ENCODE measurements around the gene FUT7. TPM values are rescaled to one million over a fixed set of nuclear protein-coding genes. Genes with fewer than 3 reads are reported as not detected.

FUT7 gene
- total RNA-seq, 1 donor from 2014 or later = not detected

GRCh38 chr9:137074657-137075274 lies 42.9 kb upstream of the FUT7 start:
- Histone ChIP-seq H3K4me3 (ENCODE audit: low read length in 3 of 3) (no peak overlapping the region), H3K27me3 (ENCODE audit: control insufficient read depth in 3 of 3, insufficient read depth in 3 of 3, low read length in 3 of 3) (peaks cover 0 to 12% (median 3%) of the 10 kb centered on the region in 3 donors), H3K27ac (ENCODE audit: low read depth, low read length) (no peak overlapping the region), H3K4me1 (ENCODE audit: control insufficient read depth in 3 of 3, insufficient read depth in 3 of 3, low read length in 3 of 3) (peaks cover 14 to 24% (median 23%) of the 10 kb centered on the region in 3 donors), H3K36me3 (ENCODE audit: control insufficient read depth in 3 of 3, insufficient read depth in 3 of 3, low read length in 3 of 3) (peaks cover 4 to 5% (median 5%) of the 10 kb centered on the region in 3 donors), H3K9ac (ENCODE audit: low read depth in 1 of 3, low read length in 3 of 3) (no peak overlapping the region), H3K9me3 (ENCODE audit: control insufficient read depth in 3 of 3, low read length in 3 of 3) (no peaks in the 10 kb centered on the region)

- no peaks in the 10 kb centered on the region for H3K9me3 ChIP-seq (ENCODE audit: control insufficient read depth in 3 of 3, low read length in 3 of 3)
- peaks cover 4 to 13% (median 7%) of the 10 kb centered on the region in 3 donors for H3K27me3 ChIP-seq (ENCODE audit: control insufficient read depth in 3 of 3, insufficient read depth in 3 of 3, low read length in 3 of 3)
- no peak overlapping the region for H3K27ac ChIP-seq (ENCODE audit: low read depth, low read length)
- no peaks in the 10 kb centered on the region for H3K36me3 ChIP-seq (ENCODE audit: control insufficient read depth in 3 of 3, insufficient read depth in 3 of 3, low read length in 3 of 3)
- H3K4me3 ChIP-seq (ENCODE audit: low read length in 3 of 3) = no peak overlapping the region
- H3K4me1 ChIP-seq (ENCODE audit: control insufficient read depth in 3 of 3, insufficient read depth in 3 of 3, low read length in 3 of 3) = peaks cover 14 to 31% (median 26%) of the 10 kb centered on the region in 3 donors
- no peak overlapping the region for H3K9ac ChIP-seq (ENCODE audit: low read depth in 1 of 3, low read length in 3 of 3)
These were observed 42.1 kb upstream of the FUT7 start for GRCh38 chr9:137073992-137074399.

- Histone ChIP-seq H3K9me3 (ENCODE audit: control insufficient read depth in 3 of 3, low read length in 3 of 3) (no peaks in the 10 kb centered on the region), H3K9ac (ENCODE audit: low read depth in 1 of 3, low read length in 3 of 3) (peak overlapping the region in 1 of 3 donors; percentile 60), H3K4me1 (ENCODE audit: control insufficient read depth in 3 of 3, insufficient read depth in 3 of 3, low read length in 3 of 3) (peaks cover 8 to 17% (median 12%) of the 10 kb centered on the region in 3 donors), H3K27ac (ENCODE audit: low read depth, low read length) (no peak overlapping the region), H3K36me3 (ENCODE audit: control insufficient read depth in 3 of 3, insufficient read depth in 3 of 3, low read length in 3 of 3) (no peaks in the 10 kb centered on the region), H3K27me3 (ENCODE audit: control insufficient read depth in 3 of 3, insufficient read depth in 3 of 3, low read length in 3 of 3) (peaks cover 5 to 18% (median 11%) of the 10 kb centered on the region in 3 donors), H3K4me3 (ENCODE audit: low read length in 3 of 3) (peak overlapping the region in 1 of 3 donors; percentile 45)
These were observed 39.4 kb upstream of the FUT7 start for GRCh38 chr9:137071282-137071681.

- H3K27ac ChIP-seq (ENCODE audit: low read depth, low read length) = peak overlapping the region; percentile 40
- peaks cover 5 to 18% (median 11%) of the 10 kb centered on the region in 3 donors for H3K27me3 ChIP-seq (ENCODE audit: control insufficient read depth in 3 of 3, insufficient read depth in 3 of 3, low read length in 3 of 3)
- peak overlapping the region; percentile 14 to 59 (median 45) for H3K4me3 ChIP-seq (ENCODE audit: low read length in 3 of 3)
- peak overlapping the region in 2 of 3 donors; percentile 32 to 60 for H3K9ac ChIP-seq (ENCODE audit: low read depth in 1 of 3, low read length in 3 of 3)
- H3K4me1 ChIP-seq (ENCODE audit: control insufficient read depth in 3 of 3, insufficient read depth in 3 of 3, low read length in 3 of 3) = peaks cover 8 to 17% (median 12%) of the 10 kb centered on the region in 3 donors
- H3K9me3 ChIP-seq (ENCODE audit: control insufficient read depth in 3 of 3, low read length in 3 of 3) = no peaks in the 10 kb centered on the region
- H3K36me3 ChIP-seq (ENCODE audit: control insufficient read depth in 3 of 3, insufficient read depth in 3 of 3, low read length in 3 of 3) = no peaks in the 10 kb centered on the region
These were observed 39.0 kb upstream of the FUT7 start for GRCh38 chr9:137070906-137071275.

GRCh38 chr9:137070201-137070905 lies 38.5 kb upstream of the FUT7 start, which contains the start of gene SAPCD2:
Gene SAPCD2, minus strand, starts transcription at chr9:137070557. Its CDS starts 97 bp downstream, at chr9:137070460.
- Histone ChIP-seq H3K4me1 (ENCODE audit: control insufficient read depth in 3 of 3, insufficient read depth in 3 of 3, low read length in 3 of 3) (peaks cover 8 to 17% (median 12%) of the 10 kb centered on the region in 3 donors), H3K9ac (ENCODE audit: low read depth in 1 of 3, low read length in 3 of 3) (peak within 1 kb of the TSS in 2 of 3 donors; percentile 32 to 60), H3K9me3 (ENCODE audit: control insufficient read depth in 3 of 3, low read length in 3 of 3) (no peaks in the 10 kb centered on the region), H3K27ac (ENCODE audit: low read depth, low read length) (peak within 1 kb of the TSS; percentile 40), H3K4me3 (ENCODE audit: low read length in 3 of 3) (peak within 1 kb of the TSS; percentile 14 to 59 (median 49)), H3K27me3 (ENCODE audit: control insufficient read depth in 3 of 3, insufficient read depth in 3 of 3, low read length in 3 of 3) (peaks cover 5 to 18% (median 11%) of the 10 kb centered on the region in 3 donors), H3K36me3 (ENCODE audit: control insufficient read depth in 3 of 3, insufficient read depth in 3 of 3, low read length in 3 of 3) (no peaks in the 10 kb centered on the region)

- Histone ChIP-seq H3K27me3 (ENCODE audit: control insufficient read depth in 3 of 3, insufficient read depth in 3 of 3, low read length in 3 of 3) (peaks cover 5 to 18% (median 11%) of the 10 kb centered on the region in 3 donors), H3K27ac (ENCODE audit: low read depth, low read length) (no peak overlapping the region), H3K9ac (ENCODE audit: low read depth in 1 of 3, low read length in 3 of 3) (no peak overlapping the region), H3K4me1 (ENCODE audit: control insufficient read depth in 3 of 3, insufficient read depth in 3 of 3, low read length in 3 of 3) (peaks cover 8 to 17% (median 12%) of the 10 kb centered on the region in 3 donors), H3K4me3 (ENCODE audit: low read length in 3 of 3) (no peak overlapping the region), H3K36me3 (ENCODE audit: control insufficient read depth in 3 of 3, insufficient read depth in 3 of 3, low read length in 3 of 3) (no peaks in the 10 kb centered on the region), H3K9me3 (ENCODE audit: control insufficient read depth in 3 of 3, low read length in 3 of 3) (no peaks in the 10 kb centered on the region)
These were observed 37.7 kb upstream of the FUT7 start for GRCh38 chr9:137069508-137070091.

GRCh38 chr9:137068539-137069507 lies 36.9 kb upstream of the FUT7 start:
- H3K4me1 ChIP-seq (ENCODE audit: control insufficient read depth in 3 of 3, insufficient read depth in 3 of 3, low read length in 3 of 3) = peaks cover 8 to 18% (median 14%) of the 10 kb centered on the region in 3 donors
- H3K9me3 ChIP-seq (ENCODE audit: control insufficient read depth in 3 of 3, low read length in 3 of 3) = no peaks in the 10 kb centered on the region
- no peak overlapping the region for H3K27ac ChIP-seq (ENCODE audit: low read depth, low read length)
- H3K4me3 ChIP-seq (ENCODE audit: low read length in 3 of 3) = no peak overlapping the region
- no peak overlapping the region for H3K9ac ChIP-seq (ENCODE audit: low read depth in 1 of 3, low read length in 3 of 3)
- H3K27me3 ChIP-seq (ENCODE audit: control insufficient read depth in 3 of 3, insufficient read depth in 3 of 3, low read length in 3 of 3) = peaks cover 5 to 18% (median 11%) of the 10 kb centered on the region in 3 donors
- H3K36me3 ChIP-seq (ENCODE audit: control insufficient read depth in 3 of 3, insufficient read depth in 3 of 3, low read length in 3 of 3) = no peaks in the 10 kb centered on the region

GRCh38 chr9:137067860-137068538 lies 36.1 kb upstream of the FUT7 start:
- no peak overlapping the region for H3K27ac ChIP-seq (ENCODE audit: low read depth, low read length)

More at GRCh38 chr9:137067860-137068538, 36.1 kb upstream of the FUT7 start:
- Histone ChIP-seq H3K36me3 (ENCODE audit: control insufficient read depth in 3 of 3, insufficient read depth in 3 of 3, low read length in 3 of 3) (no peaks in the 10 kb centered on the region), H3K27me3 (ENCODE audit: control insufficient read depth in 3 of 3, insufficient read depth in 3 of 3, low read length in 3 of 3) (peaks cover 5 to 18% (median 11%) of the 10 kb centered on the region in 3 donors), H3K4me1 (ENCODE audit: control insufficient read depth in 3 of 3, insufficient read depth in 3 of 3, low read length in 3 of 3) (peaks cover 8 to 20% (median 14%) of the 10 kb centered on the region in 3 donors), H3K9ac (ENCODE audit: low read depth in 1 of 3, low read length in 3 of 3) (no peak overlapping the region), H3K4me3 (ENCODE audit: low read length in 3 of 3) (no peak overlapping the region), H3K9me3 (ENCODE audit: control insufficient read depth in 3 of 3, low read length in 3 of 3) (no peaks in the 10 kb centered on the region)
